Measurements from ENCODE around the gene ACBD3. TPM values are rescaled to one million over a fixed set of nuclear protein-coding genes. Genes with fewer than 3 reads are reported as not detected.
A peak's percentile ranks its signal among the peaks of the same experiment; 100 is the strongest.

The ACBD3 gene
- total RNA-seq, 2 donors from 2014 or later: 25.4 to 40.8 TPM

- intact Hi-C loops (cut with DNase I): no loop called here
- DNase-seq (peak; percentile 46), ATAC-seq (peak; percentile 55 to 70)
Observed at GRCh38 chr1:226100436-226101391, 85.8 kb downstream of the ACBD3 start.

- intact Hi-C loops (cut with DNase I): no loop called here
- ATAC-seq: no peak
Observed at GRCh38 chr1:226098870-226099835, 87.4 kb downstream of the ACBD3 start.

GRCh38 chr1:226097866-226098625 lies 88.5 kb downstream of the ACBD3 start:
- DNase-seq (no peak), ATAC-seq (no peak)
- intact Hi-C loops (cut with DNase I): no loop called here

More at GRCh38 chr1:226098870-226099835, 87.4 kb downstream of the ACBD3 start:
- no peak for DNase-seq

GRCh38 chr1:226095286-226095685 lies 91.3 kb downstream of the ACBD3 start:
- intact Hi-C loops (cut with DNase I): no loop called here
- ATAC-seq (no peak), DNase-seq (peak; percentile 1)

Other genes starting within 250 kb of the ACBD3 start
- 1 to 10 TPM in 1 of 2 donors, under 1 TPM in 1; 0.34 to 1.2 TPM for gene LEFTY2, start 245.5 kb downstream of the ACBD3 start, total RNA-seq
- gene SDE2, start 187.4 kb downstream of the ACBD3 start, total RNA-seq: 10 to 100 TPM; 11.1 to 18.7 TPM
- 100 to 1,000 TPM; 285 to 316 TPM for gene H3-3A, start 124.0 kb downstream of the ACBD3 start, total RNA-seq
- gene MIXL1, start 36.9 kb upstream of the ACBD3 start, total RNA-seq: not detected
- 1 to 10 TPM; 2.9 to 4.1 TPM for gene LIN9, start 122.4 kb upstream of the ACBD3 start, total RNA-seq
- 10 to 100 TPM; 52.9 to 61.1 TPM for gene PARP1, start 221.4 kb upstream of the ACBD3 start, total RNA-seq

All from left cardiac atrium (tissue), 4 donors.